Mesenchymal stem cell (in vitro differentiated cells and primary cell): Measurements from ENCODE around the gene GBF1.

ENCODE experiments used
- DNase-seq: peaks from one replicate; pipeline ENCODE4 v3.0.0-alpha.2; 2013
- H2AFZ ChIP-seq: one replicate; pipeline ENCODE4 v1.6.1; 2013; ENCODE audit warnings: low read depth, mild to moderate bottlenecking, control low read depth, inconsistent platforms, low read length, moderate library complexity
- H2AK5ac ChIP-seq: 2 replicates; pipeline ENCODE4 v1.6.1; 2013; ENCODE audit warnings: low read length, moderate library complexity, mild to moderate bottlenecking, inconsistent platforms; ENCODE audit not compliant: severe bottlenecking
- H2BK120ac ChIP-seq: one replicate; pipeline ENCODE4 v1.6.1; 2013; ENCODE audit warnings: low read depth, mild to moderate bottlenecking, inconsistent platforms, low read length, moderate library complexity
- H2BK12ac ChIP-seq, 2 experiments: one replicate each; pipeline ENCODE4 v1.6.1; 2013; ENCODE audit warnings: inconsistent platforms in 2 of 2, low read length in 2 of 2, mild to moderate bottlenecking in 2 of 2, moderate library complexity in 2 of 2, control low read depth in 1 of 2
- H2BK15ac ChIP-seq: one replicate; pipeline ENCODE4 v1.6.1; 2013; ENCODE audit warnings: mild to moderate bottlenecking, low read depth, inconsistent platforms; ENCODE audit not compliant: poor library complexity, severe bottlenecking
- H2BK5ac ChIP-seq: 2 replicates; pipeline ENCODE4 v1.6.1; 2013; ENCODE audit warnings: low read depth, mild to moderate bottlenecking, low read length, control low read depth, inconsistent platforms; ENCODE audit not compliant: poor library complexity, severe bottlenecking
- H3K14ac ChIP-seq, 2 experiments: one replicate each; pipeline ENCODE4 v1.6.1; 2013; ENCODE audit warnings: inconsistent platforms in 2 of 2, low read length in 2 of 2, control low read depth in 1 of 2, mild to moderate bottlenecking in 1 of 2, moderate library complexity in 1 of 2
- H3K18ac ChIP-seq, 2 experiments: one replicate each; pipeline ENCODE4 v1.6.1; 2013; ENCODE audit warnings: inconsistent platforms in 2 of 2, low read length in 2 of 2, control low read depth in 1 of 2, low read depth in 1 of 2, mild to moderate bottlenecking in 1 of 2
- H3K23ac ChIP-seq, 2 experiments: one replicate each; pipeline ENCODE4 v1.6.1; 2013; ENCODE audit warnings: inconsistent platforms in 2 of 2, low read length in 2 of 2, mild to moderate bottlenecking in 2 of 2, moderate library complexity in 2 of 2, control low read depth in 1 of 2
- H3K27ac ChIP-seq: 2 replicates; pipeline ENCODE4 v1.5.1; 2013; ENCODE audit warnings: mild to moderate bottlenecking, moderate library complexity, low read length, control low read depth, inconsistent platforms; ENCODE audit not compliant: poor library complexity, severe bottlenecking
- H3K27me3 ChIP-seq, 2 experiments: 2 replicates each; pipeline versions ENCODE4 v1.6.1 to v1.7.0; 2013; ENCODE audit warnings: low read length in 2 of 2, mild to moderate bottlenecking in 2 of 2, moderate library complexity in 2 of 2, control low read depth in 1 of 2, inconsistent platforms in 1 of 2; ENCODE audit not compliant: control insufficient read depth in 1 of 2, insufficient read depth in 1 of 2
- H3K36me3 ChIP-seq, 2 experiments: 2 replicates each; pipeline versions ENCODE4 v1.6.1 to v1.7.0; 2013; ENCODE audit warnings: low read length in 2 of 2, control low read depth in 1 of 2, inconsistent platforms in 1 of 2, low read depth in 1 of 2, mild to moderate bottlenecking in 1 of 2; ENCODE audit not compliant: insufficient read depth in 2 of 2, control insufficient read depth in 1 of 2
- H3K4ac ChIP-seq, 2 experiments: one replicate each; pipeline ENCODE4 v1.6.1; 2013; ENCODE audit warnings: inconsistent platforms in 2 of 2, low read length in 2 of 2, mild to moderate bottlenecking in 2 of 2, moderate library complexity in 2 of 2, control low read depth in 1 of 2, low read depth in 1 of 2
- H3K4me1 ChIP-seq: 2 replicates; pipeline ENCODE4 v1.6.1; 2013; ENCODE audit warnings: low read depth, low read length, control low read depth; ENCODE audit not compliant: control insufficient read depth, insufficient read depth
- H3K4me2 ChIP-seq: 2 replicates; pipeline ENCODE4 v1.6.1; 2013; ENCODE audit warnings: low read length, mild to moderate bottlenecking, inconsistent platforms; ENCODE audit not compliant: poor library complexity, severe bottlenecking
- H3K4me3 ChIP-seq, 2 experiments: 2 replicates each; pipeline versions ENCODE4 v1.5.1 to v1.7.0; 2013; ENCODE audit warnings: low read length in 2 of 2, mild to moderate bottlenecking in 2 of 2, control low read depth in 1 of 2, low read depth in 1 of 2; ENCODE audit not compliant: insufficient read depth in 1 of 2
- H3K79me1 ChIP-seq: replicated peaks from 2 replicates; pipeline ENCODE4 v1.6.1; 2013; ENCODE audit warnings: mild to moderate bottlenecking, control low read depth, low read length, inconsistent platforms; ENCODE audit not compliant: poor library complexity, severe bottlenecking
- H3K9ac ChIP-seq: 2 replicates; pipeline ENCODE4 v1.7.0; 2013; ENCODE audit warnings: mild to moderate bottlenecking, low read length, moderate library complexity
- H3K9me3 ChIP-seq: 2 replicates; pipeline ENCODE4 v1.7.0; 2013; ENCODE audit warnings: mild to moderate bottlenecking, low read length; ENCODE audit not compliant: control insufficient read depth
- H4K8ac ChIP-seq: one replicate; pipeline ENCODE4 v1.6.1; 2013; ENCODE audit warnings: inconsistent platforms, mild to moderate bottlenecking, low read length, moderate library complexity
- H4K91ac ChIP-seq: one replicate; pipeline ENCODE4 v1.6.1; 2013; ENCODE audit warnings: mild to moderate bottlenecking, low read length, inconsistent platforms
- whole genome bisulfite sequencing: methylation state at CpG from one replicate; pipeline ENCODE4 v1.1.7; 2013; ENCODE audit warnings: mixed read lengths; 5-methylcytosine and 5-hydroxymethylcytosine counted together

Gene GBF1

GRCh38 chr10:102322914-102323313 lies 77.6 kb downstream of the GBF1 start:
- H2BK120ac ChIP-seq: no peak overlapping the region
- H3K36me3 ChIP-seq: peaks cover 2 to 6% of the 10 kb centered on the region in 2 experiments
- no peak overlapping the region for H4K91ac ChIP-seq
- no peak overlapping the region for H2BK5ac ChIP-seq
- no peak overlapping the region for H3K9ac ChIP-seq
- no peak overlapping the region for H4K8ac ChIP-seq
- no peaks in the 10 kb centered on the region for H3K27me3 ChIP-seq
- H3K4me1 ChIP-seq: peaks cover 9% of the 10 kb centered on the region
- peak overlapping the region in 1 of 2 experiments; percentile 21 for H3K18ac ChIP-seq
- H3K4me3 ChIP-seq: no peak overlapping the region
- no peak overlapping the region for H2BK15ac ChIP-seq
- no peak overlapping the region for H2AFZ ChIP-seq
- H3K4me2 ChIP-seq: no peak overlapping the region
- H3K79me1 ChIP-seq: peaks cover 14% of the 10 kb centered on the region
- no peak overlapping the region for H3K14ac ChIP-seq
- H3K27ac ChIP-seq: peak overlapping the region; percentile 75
- no peak overlapping the region for H3K4ac ChIP-seq
- 93% methylated on average over 2 of the region's 2 CpGs for WGBS
- H3K9me3 ChIP-seq: no peaks in the 10 kb centered on the region
- no peak overlapping the region for H3K23ac ChIP-seq
- H2BK12ac ChIP-seq: no peak overlapping the region
- H2AK5ac ChIP-seq: peak overlapping the region; percentile 53
- DNase-seq: no peak

DNA sequence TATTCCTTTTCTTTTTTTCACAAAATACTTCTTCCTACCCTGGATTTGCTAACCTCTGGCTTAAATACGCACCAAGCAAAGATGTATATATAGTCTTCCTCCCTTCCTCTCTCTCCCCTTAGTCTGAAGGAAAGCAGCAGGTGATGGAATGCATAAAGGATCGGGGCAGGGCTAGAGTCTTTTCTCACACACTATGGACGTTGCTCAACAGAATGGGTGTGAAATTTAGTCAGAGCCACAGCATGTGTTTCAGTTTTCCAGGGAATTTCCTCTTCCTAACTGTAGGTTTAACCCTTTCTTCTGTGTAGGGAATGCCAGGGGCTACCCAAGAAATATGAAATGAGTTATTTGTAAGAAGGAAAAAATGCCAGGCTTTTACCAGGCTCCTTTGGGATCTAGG lies 78.7 kb downstream of the GBF1 start:
- no peak overlapping the region for H3K18ac ChIP-seq
- no peaks in the 10 kb centered on the region for H3K9me3 ChIP-seq
- no peak overlapping the region for H3K4me2 ChIP-seq
- 42% methylated on average over 2 of the region's 3 CpGs for WGBS
- H2AFZ ChIP-seq: no peak overlapping the region
- H2BK120ac ChIP-seq: no peak overlapping the region
- H3K4me3 ChIP-seq: no peak overlapping the region
- no peak overlapping the region for H3K27ac ChIP-seq
- no peak overlapping the region for H3K9ac ChIP-seq
- peaks cover 9% of the 10 kb centered on the region for H3K4me1 ChIP-seq
- peaks cover 2 to 6% of the 10 kb centered on the region in 2 experiments for H3K36me3 ChIP-seq
- H3K23ac ChIP-seq: no peak overlapping the region
- no peaks in the 10 kb centered on the region for H3K27me3 ChIP-seq
- H2BK5ac ChIP-seq: no peak overlapping the region
- peaks cover 14% of the 10 kb centered on the region for H3K79me1 ChIP-seq
- H2AK5ac ChIP-seq: peak overlapping the region; percentile 38
- peak; percentile 66 for DNase-seq
- no peak overlapping the region for H4K8ac ChIP-seq
- no peak overlapping the region for H3K4ac ChIP-seq
- no peak overlapping the region for H2BK12ac ChIP-seq
- H4K91ac ChIP-seq: no peak overlapping the region
- H2BK15ac ChIP-seq: no peak overlapping the region
- H3K14ac ChIP-seq: no peak overlapping the region

- Histone ChIP-seq H3K4me2 (no peak overlapping the region), H3K4ac (no peak overlapping the region), H2AK5ac (no peak overlapping the region), H4K8ac (no peak overlapping the region), H3K27ac (no peak overlapping the region), H3K27me3 (no peaks in the 10 kb centered on the region), H3K9ac (no peak overlapping the region), H3K4me3 (no peak overlapping the region), H2AFZ (no peak overlapping the region), H3K9me3 (no peaks in the 10 kb centered on the region), H2BK5ac (no peak overlapping the region), H3K4me1 (peaks cover 9% of the 10 kb centered on the region), H3K36me3 (peaks cover 2 to 6% of the 10 kb centered on the region in 2 experiments), H2BK15ac (no peak overlapping the region), H3K18ac (no peak overlapping the region), H2BK120ac (no peak overlapping the region), H2BK12ac (no peak overlapping the region), H3K79me1 (peaks cover 20% of the 10 kb centered on the region), H3K14ac (no peak overlapping the region), H4K91ac (no peak overlapping the region), H3K23ac (no peak overlapping the region)
- WGBS: 98% methylated on average over 4 of the region's 4 CpGs
- no peak for DNase-seq
Measured at GRCh38 chr10:102326031-102326430, 80.7 kb downstream of the GBF1 start.

- Histone ChIP-seq H3K9ac (no peak overlapping the region), H3K4me3 (no peak overlapping the region), H3K79me1 (peaks cover 21% of the 10 kb centered on the region), H4K8ac (no peak overlapping the region), H4K91ac (no peak overlapping the region), H3K9me3 (no peaks in the 10 kb centered on the region), H2AFZ (no peak overlapping the region), H2BK5ac (no peak overlapping the region), H2BK15ac (no peak overlapping the region), H2AK5ac (peak overlapping the region; percentile 49), H2BK120ac (no peak overlapping the region), H3K23ac (no peak overlapping the region), H3K4me1 (peaks cover 9% of the 10 kb centered on the region), H3K27ac (no peak overlapping the region), H3K14ac (no peak overlapping the region), H3K27me3 (no peaks in the 10 kb centered on the region), H3K36me3 (peaks cover 0 to 3% of the 10 kb centered on the region in 2 experiments), H2BK12ac (no peak overlapping the region), H3K4ac (no peak overlapping the region), H3K4me2 (no peak overlapping the region), H3K18ac (no peak overlapping the region)
- WGBS: 93% methylated on average over 3 of the region's 5 CpGs
- no peak for DNase-seq
Measured at GRCh38 chr10:102327002-102327401, 81.7 kb downstream of the GBF1 start.
